Measurements from ENCODE around the gene DCAF5. TPM values are rescaled to one million over a fixed set of nuclear protein-coding genes. Genes with fewer than 3 reads are reported as not detected.

Gene DCAF5
- total and polyA plus RNA-seq, 2 donors (not counting 1 experiment from before 2014, with no cell fraction given) = 62.2 to 65.5 TPM

DNA sequence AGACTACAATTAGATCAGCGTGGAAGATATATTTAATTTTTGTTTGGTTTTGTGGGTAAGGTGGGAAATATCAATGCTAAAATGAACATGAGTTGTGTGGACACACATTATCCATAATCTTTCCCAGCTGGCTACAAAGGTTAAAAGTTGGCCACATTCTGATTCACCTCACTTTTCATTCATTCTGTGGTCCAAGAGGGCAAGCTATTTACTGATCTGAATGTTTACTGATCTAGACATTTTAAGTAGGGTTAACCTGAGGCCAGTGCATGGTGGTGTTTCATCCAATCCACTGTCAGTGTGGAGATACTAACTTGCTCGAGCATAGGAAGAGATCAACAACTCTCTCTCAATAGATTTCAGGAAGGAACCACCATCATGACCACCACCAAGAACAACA, 71.6 kb downstream of the DCAF5 start:
- H3K9ac ChIP-seq (ENCODE audit: low read length) = no peak overlapping the region
- TF ChIP-seq, protein P1, sequence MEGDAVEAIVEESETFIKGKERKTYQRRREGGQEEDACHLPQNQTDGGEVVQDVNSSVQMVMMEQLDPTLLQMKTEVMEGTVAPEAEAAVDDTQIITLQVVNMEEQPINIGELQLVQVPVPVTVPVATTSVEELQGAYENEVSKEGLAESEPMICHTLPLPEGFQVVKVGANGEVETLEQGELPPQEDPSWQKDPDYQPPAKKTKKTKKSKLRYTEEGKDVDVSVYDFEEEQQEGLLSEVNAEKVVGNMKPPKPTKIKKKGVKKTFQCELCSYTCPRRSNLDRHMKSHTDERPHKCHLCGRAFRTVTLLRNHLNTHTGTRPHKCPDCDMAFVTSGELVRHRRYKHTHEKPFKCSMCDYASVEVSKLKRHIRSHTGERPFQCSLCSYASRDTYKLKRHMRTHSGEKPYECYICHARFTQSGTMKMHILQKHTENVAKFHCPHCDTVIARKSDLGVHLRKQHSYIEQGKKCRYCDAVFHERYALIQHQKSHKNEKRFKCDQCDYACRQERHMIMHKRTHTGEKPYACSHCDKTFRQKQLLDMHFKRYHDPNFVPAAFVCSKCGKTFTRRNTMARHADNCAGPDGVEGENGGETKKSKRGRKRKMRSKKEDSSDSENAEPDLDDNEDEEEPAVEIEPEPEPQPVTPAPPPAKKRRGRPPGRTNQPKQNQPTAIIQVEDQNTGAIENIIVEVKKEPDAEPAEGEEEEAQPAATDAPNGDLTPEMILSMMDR (IDR thresholded peaks at IDR 0.05) = no peak
- TF ChIP-seq EZH2 (IDR thresholded peaks at IDR 0.05; ENCODE audit: borderline replicate concordance, insufficient read depth, low read depth, low read length, poor library complexity, severe bottlenecking) = no peak
- no peak overlapping the region for H3K27ac ChIP-seq (ENCODE audit: low read length in 2 of 2)
- no peaks in the 10 kb centered on the region for H3K27me3 ChIP-seq (replicated peaks in 1 of 4; ENCODE audit: control extremely low read depth in 1 of 4, control insufficient read depth in 3 of 4, insufficient read depth in 4 of 4, low read length in 3 of 4)
- H3K4me1 ChIP-seq (ENCODE audit: control insufficient read depth in 2 of 2, insufficient read depth in 2 of 2, low read length in 2 of 2) = no peaks in the 10 kb centered on the region
- H3K36me3 ChIP-seq (replicated peaks in 1 of 2; ENCODE audit: control extremely low read depth in 1 of 2, control insufficient read depth in 1 of 2, extremely low read depth in 1 of 2, insufficient read depth in 2 of 2, low read length in 1 of 2) = peaks cover 10 to 36% of the 10 kb centered on the region in 2 experiments
- no peak for ATAC-seq (ENCODE audit: low read depth)
- intact Hi-C loops (cut with micrococcal nuclease) = no loop called here
- H3K27ac Mint-ChIP-seq = no peak overlapping the region
- DNase-seq = no peak
- ChIA-PET CTCF (no interaction called here), POLR2A (no interaction called here)
- H3K9me3 ChIP-seq (ENCODE audit: control extremely low read depth in 1 of 3, control insufficient read depth in 2 of 3, insufficient read depth in 1 of 3, low read length in 2 of 3) = no peaks in the 10 kb centered on the region
- no peaks in the 10 kb centered on the region for H3K79me2 ChIP-seq (ENCODE audit: control insufficient read depth, insufficient read depth, low read length)
- 83% methylated on average over 1 of the region's 2 CpGs for WGBS (ENCODE audit: insufficient coverage)
- H3K4me2 ChIP-seq (replicated peaks; ENCODE audit: low read depth, low read length, poor library complexity, severe bottlenecking) = no peak overlapping the region
- no peak overlapping the region for H3K4me3 ChIP-seq (ENCODE audit: control extremely low read depth in 1 of 5, extremely low read depth in 1 of 5, insufficient read depth in 1 of 5, low read depth in 2 of 5, low read length in 4 of 5)
- H4K20me1 ChIP-seq (ENCODE audit: control insufficient read depth, insufficient read depth, low read length, poor library complexity, severe bottlenecking) = no peaks in the 10 kb centered on the region
- H2AFZ ChIP-seq (ENCODE audit: insufficient read depth, low read depth, low read length, poor library complexity, severe bottlenecking) = no peak overlapping the region
- H3K9me3 Mint-ChIP-seq (ENCODE audit: insufficient read depth) = no peaks in the 10 kb centered on the region
- H3K4me1 Mint-ChIP-seq = no peaks in the 10 kb centered on the region
- H3K27me3 Mint-ChIP-seq = no peaks in the 10 kb centered on the region
- no peak overlapping the region for H3K4me3 Mint-ChIP-seq

DNA sequence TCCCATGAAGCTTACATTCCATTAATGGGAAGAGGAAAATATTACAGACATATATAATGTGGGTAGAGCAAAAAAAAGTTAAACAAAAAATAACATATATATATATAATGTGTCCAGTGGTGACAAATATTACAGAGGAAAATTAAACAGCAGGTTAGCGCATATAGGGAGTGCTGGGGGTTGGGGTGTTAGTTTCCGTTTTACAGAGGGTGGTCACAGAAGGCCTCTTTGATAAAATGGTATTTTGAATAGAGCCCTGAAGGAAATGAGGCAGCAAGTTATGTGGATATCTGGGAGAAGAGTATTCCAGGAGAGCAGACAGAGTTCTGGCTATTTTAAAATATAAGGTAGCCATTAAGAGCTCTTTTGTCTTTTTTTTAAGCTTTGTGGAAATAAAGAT, 73.2 kb downstream of the DCAF5 start:
- no peak overlapping the region for H3K4me3 Mint-ChIP-seq

More for the DNA sequence above, 73.2 kb downstream of the DCAF5 start:
- 95% methylated on average over 2 of the region's 2 CpGs for WGBS (ENCODE audit: insufficient coverage)
- Mint-ChIP-seq H3K27me3 (no peaks in the 10 kb centered on the region), H3K27ac (no peak overlapping the region), H3K9me3 (ENCODE audit: insufficient read depth) (no peaks in the 10 kb centered on the region), H3K4me1 (no peaks in the 10 kb centered on the region)
- CTCF ChIA-PET = no interaction called here
- Histone ChIP-seq H3K4me1 (ENCODE audit: control insufficient read depth in 2 of 2, insufficient read depth in 2 of 2, low read length in 2 of 2) (no peaks in the 10 kb centered on the region), H2AFZ (ENCODE audit: insufficient read depth, low read depth, low read length, poor library complexity, severe bottlenecking) (no peak overlapping the region), H3K27ac (ENCODE audit: low read length in 2 of 2) (no peak overlapping the region), H3K27me3 (replicated peaks in 1 of 4; ENCODE audit: control extremely low read depth in 1 of 4, control insufficient read depth in 3 of 4, insufficient read depth in 4 of 4, low read length in 3 of 4) (no peaks in the 10 kb centered on the region), H3K4me3 (ENCODE audit: control extremely low read depth in 1 of 5, extremely low read depth in 1 of 5, insufficient read depth in 1 of 5, low read depth in 2 of 5, low read length in 4 of 5) (no peak overlapping the region), H3K9me3 (ENCODE audit: control extremely low read depth in 1 of 3, control insufficient read depth in 2 of 3, insufficient read depth in 1 of 3, low read length in 2 of 3) (no peaks in the 10 kb centered on the region), H3K4me2 (replicated peaks; ENCODE audit: low read depth, low read length, poor library complexity, severe bottlenecking) (no peak overlapping the region), H3K36me3 (replicated peaks in 1 of 2; ENCODE audit: control extremely low read depth in 1 of 2, control insufficient read depth in 1 of 2, extremely low read depth in 1 of 2, insufficient read depth in 2 of 2, low read length in 1 of 2) (peaks cover 10 to 37% of the 10 kb centered on the region in 2 experiments), H3K9ac (ENCODE audit: low read length) (no peak overlapping the region), H4K20me1 (ENCODE audit: control insufficient read depth, insufficient read depth, low read length, poor library complexity, severe bottlenecking) (no peaks in the 10 kb centered on the region), H3K79me2 (ENCODE audit: control insufficient read depth, insufficient read depth, low read length) (no peaks in the 10 kb centered on the region)
- TF ChIP-seq, protein P1 (IDR thresholded peaks at IDR 0.05) = no peak
- TF ChIP-seq EZH2 (IDR thresholded peaks at IDR 0.05; ENCODE audit: borderline replicate concordance, insufficient read depth, low read depth, low read length, poor library complexity, severe bottlenecking) = no peak
- DNase-seq (no peak), ATAC-seq (ENCODE audit: low read depth) (no peak)
- POLR2A ChIA-PET = no interaction called here
- intact Hi-C loops (cut with micrococcal nuclease) = no loop called here

Data from B cell (primary cell).